Measurements from ENCODE around the gene INSL3. TPM values are rescaled to one million over a fixed set of nuclear protein-coding genes. Genes with fewer than 3 reads are reported as not detected.
"Not testable (repeated sequence)": the region's sequence is repeated elsewhere in the genome, so short reads cannot be mapped to it uniquely, and the experiment has no call there.

INSL3 gene
- total RNA-seq, 1 donor from 2014 or later = 13.9 TPM

- intact Hi-C loops (cut with micrococcal nuclease) = no loop called here
These were observed 5.3 kb upstream of the INSL3 start for GRCh38 chr19:17826508-17827056.

GRCh38 chr19:17824339-17824738 lies 3.0 kb upstream of the INSL3 start:
- intact Hi-C loops (cut with micrococcal nuclease) = no loop called here

GRCh38 chr19:17817668-17818363 lies 3.5 kb downstream of the INSL3 start:
- intact Hi-C loops (cut with micrococcal nuclease) = no loop called here

GRCh38 chr19:17812099-17812498 lies 9.2 kb downstream of the INSL3 start:
- intact Hi-C loops (cut with micrococcal nuclease) = no loop called here

GRCh38 chr19:17811681-17812080 lies 9.6 kb downstream of the INSL3 start:
- intact Hi-C loops (cut with micrococcal nuclease) = no loop called here

GRCh38 chr19:17811103-17811502 lies 10.2 kb downstream of the INSL3 start:
- intact Hi-C loops (cut with micrococcal nuclease) = no loop called here

GRCh38 chr19:17807731-17808316 lies 13.5 kb downstream of the INSL3 start:
- intact Hi-C loops (cut with micrococcal nuclease) = no loop called here

- intact Hi-C loops (cut with micrococcal nuclease) = no loop called here
These were observed 14.4 kb downstream of the INSL3 start for GRCh38 chr19:17806945-17807344.

GRCh38 chr19:17805427-17805826 lies 15.9 kb downstream of the INSL3 start:
- intact Hi-C loops (cut with micrococcal nuclease) = no loop called here

GRCh38 chr19:17803264-17803896 lies 17.9 kb downstream of the INSL3 start:
- intact Hi-C loops (cut with micrococcal nuclease) = no loop called here

- intact Hi-C loops (cut with micrococcal nuclease) = no loop called here
These were observed 19.0 kb downstream of the INSL3 start for GRCh38 chr19:17802137-17802858.

- intact Hi-C loops (cut with micrococcal nuclease) = not testable (repeated sequence)
These were observed 22.7 kb downstream of the INSL3 start for GRCh38 chr19:17798599-17798998.

- intact Hi-C loops (cut with micrococcal nuclease) = no loop called here
These were observed 23.7 kb downstream of the INSL3 start for GRCh38 chr19:17797424-17798201.

- intact Hi-C loops (cut with micrococcal nuclease) = no loop called here
These were observed 24.4 kb downstream of the INSL3 start for GRCh38 chr19:17796838-17797423.

GRCh38 chr19:17796013-17796837 lies 25.1 kb downstream of the INSL3 start:
- intact Hi-C loops (cut with micrococcal nuclease) = no loop called here

GRCh38 chr19:17795495-17795856 lies 25.8 kb downstream of the INSL3 start:
- intact Hi-C loops (cut with micrococcal nuclease) = no loop called here

GRCh38 chr19:17794731-17795494 lies 26.4 kb downstream of the INSL3 start, which contains the start of gene B3GNT3:
B3GNT3 (plus strand) TSS chr19:17795138; CDS start chr19:17807808, 12,670 bp downstream.
- intact Hi-C loops (cut with micrococcal nuclease) = no loop called here

- intact Hi-C loops (cut with micrococcal nuclease) = no loop called here
These were observed 26.9 kb downstream of the INSL3 start for GRCh38 chr19:17794412-17794730.

Data from T-helper 1 cell treated with Interleukin-12 subunit alpha and Interleukin-12 subunit beta and Interleukin-4 antibody, amounts not matched to agents 30 ng/mL and 1 ng/mL, for 36 hours (primary cell).